ENCODE data around the gene TBXT. TPM values are rescaled to one million over a fixed set of nuclear protein-coding genes. Genes with fewer than 3 reads are reported as not detected.

The TBXT gene
- total and polyA plus RNA-seq, 2 of the 8 experiments (the other 6 are each of a cell fraction or from before 2014, with no cell fraction given): 0.18 to 0.24 TPM

DNA sequence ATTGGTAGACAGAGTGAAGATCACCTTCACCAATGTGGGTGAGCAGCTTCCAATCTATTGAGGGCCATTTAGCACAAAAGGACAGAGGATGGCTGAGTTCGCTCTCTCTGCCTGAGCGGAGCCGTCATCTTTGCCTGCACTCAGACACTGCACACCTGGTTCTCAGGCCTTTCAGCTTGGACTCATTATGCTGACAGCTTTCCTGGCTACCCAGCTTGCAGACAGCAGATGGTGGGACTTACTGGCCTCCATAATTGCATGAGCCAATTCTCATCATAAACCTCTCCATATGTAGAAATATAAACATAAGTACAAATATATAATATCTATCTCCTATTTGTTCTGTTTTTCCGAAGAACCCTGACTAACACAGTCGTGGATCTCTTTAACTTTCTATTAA, 13.7 kb downstream of the TBXT start (continued):
- TF ChIP-seq HDAC2 (IDR thresholded peaks at IDR 0.05; ENCODE audit: borderline replicate concordance in 1 of 2, low read depth in 2 of 2, low read length in 2 of 2): no peak
- TF ChIP-seq BRCA1 (IDR thresholded peaks at IDR 0.05; ENCODE audit: low read depth, low read length): no peak
- TF ChIP-seq, protein P1, sequence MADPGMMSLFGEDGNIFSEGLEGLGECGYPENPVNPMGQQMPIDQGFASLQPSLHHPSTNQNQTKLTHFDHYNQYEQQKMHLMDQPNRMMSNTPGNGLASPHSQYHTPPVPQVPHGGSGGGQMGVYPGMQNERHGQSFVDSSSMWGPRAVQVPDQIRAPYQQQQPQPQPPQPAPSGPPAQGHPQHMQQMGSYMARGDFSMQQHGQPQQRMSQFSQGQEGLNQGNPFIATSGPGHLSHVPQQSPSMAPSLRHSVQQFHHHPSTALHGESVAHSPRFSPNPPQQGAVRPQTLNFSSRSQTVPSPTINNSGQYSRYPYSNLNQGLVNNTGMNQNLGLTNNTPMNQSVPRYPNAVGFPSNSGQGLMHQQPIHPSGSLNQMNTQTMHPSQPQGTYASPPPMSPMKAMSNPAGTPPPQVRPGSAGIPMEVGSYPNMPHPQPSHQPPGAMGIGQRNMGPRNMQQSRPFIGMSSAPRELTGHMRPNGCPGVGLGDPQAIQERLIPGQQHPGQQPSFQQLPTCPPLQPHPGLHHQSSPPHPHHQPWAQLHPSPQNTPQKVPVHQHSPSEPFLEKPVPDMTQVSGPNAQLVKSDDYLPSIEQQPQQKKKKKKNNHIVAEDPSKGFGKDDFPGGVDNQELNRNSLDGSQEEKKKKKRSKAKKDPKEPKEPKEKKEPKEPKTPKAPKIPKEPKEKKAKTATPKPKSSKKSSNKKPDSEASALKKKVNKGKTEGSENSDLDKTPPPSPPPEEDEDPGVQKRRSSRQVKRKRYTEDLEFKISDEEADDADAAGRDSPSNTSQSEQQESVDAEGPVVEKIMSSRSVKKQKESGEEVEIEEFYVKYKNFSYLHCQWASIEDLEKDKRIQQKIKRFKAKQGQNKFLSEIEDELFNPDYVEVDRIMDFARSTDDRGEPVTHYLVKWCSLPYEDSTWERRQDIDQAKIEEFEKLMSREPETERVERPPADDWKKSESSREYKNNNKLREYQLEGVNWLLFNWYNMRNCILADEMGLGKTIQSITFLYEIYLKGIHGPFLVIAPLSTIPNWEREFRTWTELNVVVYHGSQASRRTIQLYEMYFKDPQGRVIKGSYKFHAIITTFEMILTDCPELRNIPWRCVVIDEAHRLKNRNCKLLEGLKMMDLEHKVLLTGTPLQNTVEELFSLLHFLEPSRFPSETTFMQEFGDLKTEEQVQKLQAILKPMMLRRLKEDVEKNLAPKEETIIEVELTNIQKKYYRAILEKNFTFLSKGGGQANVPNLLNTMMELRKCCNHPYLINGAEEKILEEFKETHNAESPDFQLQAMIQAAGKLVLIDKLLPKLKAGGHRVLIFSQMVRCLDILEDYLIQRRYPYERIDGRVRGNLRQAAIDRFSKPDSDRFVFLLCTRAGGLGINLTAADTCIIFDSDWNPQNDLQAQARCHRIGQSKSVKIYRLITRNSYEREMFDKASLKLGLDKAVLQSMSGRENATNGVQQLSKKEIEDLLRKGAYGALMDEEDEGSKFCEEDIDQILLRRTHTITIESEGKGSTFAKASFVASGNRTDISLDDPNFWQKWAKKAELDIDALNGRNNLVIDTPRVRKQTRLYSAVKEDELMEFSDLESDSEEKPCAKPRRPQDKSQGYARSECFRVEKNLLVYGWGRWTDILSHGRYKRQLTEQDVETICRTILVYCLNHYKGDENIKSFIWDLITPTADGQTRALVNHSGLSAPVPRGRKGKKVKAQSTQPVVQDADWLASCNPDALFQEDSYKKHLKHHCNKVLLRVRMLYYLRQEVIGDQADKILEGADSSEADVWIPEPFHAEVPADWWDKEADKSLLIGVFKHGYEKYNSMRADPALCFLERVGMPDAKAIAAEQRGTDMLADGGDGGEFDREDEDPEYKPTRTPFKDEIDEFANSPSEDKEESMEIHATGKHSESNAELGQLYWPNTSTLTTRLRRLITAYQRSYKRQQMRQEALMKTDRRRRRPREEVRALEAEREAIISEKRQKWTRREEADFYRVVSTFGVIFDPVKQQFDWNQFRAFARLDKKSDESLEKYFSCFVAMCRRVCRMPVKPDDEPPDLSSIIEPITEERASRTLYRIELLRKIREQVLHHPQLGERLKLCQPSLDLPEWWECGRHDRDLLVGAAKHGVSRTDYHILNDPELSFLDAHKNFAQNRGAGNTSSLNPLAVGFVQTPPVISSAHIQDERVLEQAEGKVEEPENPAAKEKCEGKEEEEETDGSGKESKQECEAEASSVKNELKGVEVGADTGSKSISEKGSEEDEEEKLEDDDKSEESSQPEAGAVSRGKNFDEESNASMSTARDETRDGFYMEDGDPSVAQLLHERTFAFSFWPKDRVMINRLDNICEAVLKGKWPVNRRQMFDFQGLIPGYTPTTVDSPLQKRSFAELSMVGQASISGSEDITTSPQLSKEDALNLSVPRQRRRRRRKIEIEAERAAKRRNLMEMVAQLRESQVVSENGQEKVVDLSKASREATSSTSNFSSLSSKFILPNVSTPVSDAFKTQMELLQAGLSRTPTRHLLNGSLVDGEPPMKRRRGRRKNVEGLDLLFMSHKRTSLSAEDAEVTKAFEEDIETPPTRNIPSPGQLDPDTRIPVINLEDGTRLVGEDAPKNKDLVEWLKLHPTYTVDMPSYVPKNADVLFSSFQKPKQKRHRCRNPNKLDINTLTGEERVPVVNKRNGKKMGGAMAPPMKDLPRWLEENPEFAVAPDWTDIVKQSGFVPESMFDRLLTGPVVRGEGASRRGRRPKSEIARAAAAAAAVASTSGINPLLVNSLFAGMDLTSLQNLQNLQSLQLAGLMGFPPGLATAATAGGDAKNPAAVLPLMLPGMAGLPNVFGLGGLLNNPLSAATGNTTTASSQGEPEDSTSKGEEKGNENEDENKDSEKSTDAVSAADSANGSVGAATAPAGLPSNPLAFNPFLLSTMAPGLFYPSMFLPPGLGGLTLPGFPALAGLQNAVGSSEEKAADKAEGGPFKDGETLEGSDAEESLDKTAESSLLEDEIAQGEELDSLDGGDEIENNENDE (IDR thresholded peaks at IDR 0.05; ENCODE audit: insufficient replicate concordance, low read length): no peak
- no peak for TF ChIP-seq SUZ12 (IDR thresholded peaks at IDR 0.05; ENCODE audit: low read length)
- TF ChIP-seq EGR1 (IDR thresholded peaks at IDR 0.05; ENCODE audit: borderline replicate concordance, low read depth, low read length): no peak

All from H1 (cell line).